Cardiac muscle cell (in vitro differentiated cells and primary cell): ENCODE measurements around the gene MIPEP. TPM values are rescaled to one million over a fixed set of nuclear protein-coding genes. Genes with fewer than 3 reads are reported as not detected.

Source experiments
- DNase-seq, 2 donors: peaks; one replicate each; pipeline versions ENCODE4 v3.0.0 to v3.0.0-alpha.2; 2010 to 2017; ENCODE audit warnings: low read depth in 1 of 2, low spot score in 1 of 2
- H3K27ac ChIP-seq: fragments of 200-600 bp; sonication (generic); 2 replicates; pipeline ENCODE4 v1.5.1; 2016
- H3K27me3 ChIP-seq: fragments of 200-600 bp; sonication (generic); 2 replicates; pipeline ENCODE4 v1.6.0; 2016; ENCODE audit warnings: control low read depth
- H3K36me3 ChIP-seq: fragments of 200-600 bp; sonication (generic); 2 replicates; pipeline ENCODE4 v1.5.1; 2016; ENCODE audit warnings: control low read depth
- H3K4me1 ChIP-seq: fragments of 200-600 bp; sonication (generic); 2 replicates; pipeline ENCODE4 v1.8.1; 2017; ENCODE audit warnings: low read depth, mild to moderate bottlenecking, mixed run types
- H3K4me3 ChIP-seq: fragments of 200-600 bp; sonication (generic); 2 replicates; pipeline ENCODE4 v1.5.1; 2016; ENCODE audit warnings: mild to moderate bottlenecking
- H3K9me3 ChIP-seq: fragments of 200-600 bp; sonication (generic); 2 replicates; pipeline ENCODE4 v1.5.1; 2017; ENCODE audit warnings: low read depth, mild to moderate bottlenecking, control low read depth
- polyA plus RNA-seq: library from polyadenylated mRNA; unstranded; fragments of >200 nt; fragmentation: Nextera tagmentation; extraction: Ambion mirVana; gene quantifications from 2 replicates; pipeline ENCODE4 v1.2.1, GENCODE V29; 2016
- total RNA-seq: library from RNA; depleted of rRNA; stranded (reverse); fragments of >200 nt; gene quantifications from 2 replicates; pipeline ENCODE4 v1.2.3, GENCODE V29; 2016
- TF ChIP-seq, protein P1 (sequence below): IDR thresholded peaks from 2 replicates; pipeline ENCODE4 v1.5.1; 2012; ENCODE audit warnings: low read depth, mild to moderate bottlenecking, low read length

The MIPEP gene
- total and polyA plus RNA-seq, 2 experiments from 2014 or later = 12.5 to 22.9 TPM

DNA sequence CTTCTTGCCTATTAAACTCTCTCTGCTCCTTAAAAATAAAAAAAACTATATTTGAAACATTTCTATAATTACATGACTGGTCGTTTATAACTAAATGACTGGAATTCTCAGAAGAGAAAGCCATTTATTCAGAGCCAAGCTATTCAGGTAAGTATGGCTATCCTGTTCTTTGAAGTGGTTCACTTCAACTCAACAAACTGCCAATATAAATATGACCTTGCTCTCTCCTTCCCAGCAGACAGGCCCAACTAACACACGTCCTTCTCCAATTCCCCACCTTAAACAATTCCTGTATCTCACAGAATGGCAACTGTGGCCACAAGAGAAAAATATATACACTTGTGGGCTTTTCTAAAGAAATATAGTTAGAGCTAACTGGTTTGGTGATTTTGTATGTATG lies 153.9 kb downstream of the MIPEP start:
- Histone ChIP-seq H3K4me3 (no peak overlapping the region), H3K27me3 (no peaks in the 10 kb centered on the region), H3K4me1 (peaks cover 16% of the 10 kb centered on the region), H3K27ac (no peak overlapping the region), H3K9me3 (no peaks in the 10 kb centered on the region), H3K36me3 (no peaks in the 10 kb centered on the region)
- TF ChIP-seq, protein P1, sequence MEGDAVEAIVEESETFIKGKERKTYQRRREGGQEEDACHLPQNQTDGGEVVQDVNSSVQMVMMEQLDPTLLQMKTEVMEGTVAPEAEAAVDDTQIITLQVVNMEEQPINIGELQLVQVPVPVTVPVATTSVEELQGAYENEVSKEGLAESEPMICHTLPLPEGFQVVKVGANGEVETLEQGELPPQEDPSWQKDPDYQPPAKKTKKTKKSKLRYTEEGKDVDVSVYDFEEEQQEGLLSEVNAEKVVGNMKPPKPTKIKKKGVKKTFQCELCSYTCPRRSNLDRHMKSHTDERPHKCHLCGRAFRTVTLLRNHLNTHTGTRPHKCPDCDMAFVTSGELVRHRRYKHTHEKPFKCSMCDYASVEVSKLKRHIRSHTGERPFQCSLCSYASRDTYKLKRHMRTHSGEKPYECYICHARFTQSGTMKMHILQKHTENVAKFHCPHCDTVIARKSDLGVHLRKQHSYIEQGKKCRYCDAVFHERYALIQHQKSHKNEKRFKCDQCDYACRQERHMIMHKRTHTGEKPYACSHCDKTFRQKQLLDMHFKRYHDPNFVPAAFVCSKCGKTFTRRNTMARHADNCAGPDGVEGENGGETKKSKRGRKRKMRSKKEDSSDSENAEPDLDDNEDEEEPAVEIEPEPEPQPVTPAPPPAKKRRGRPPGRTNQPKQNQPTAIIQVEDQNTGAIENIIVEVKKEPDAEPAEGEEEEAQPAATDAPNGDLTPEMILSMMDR = no peak
- peak in 1 of 2 donors; percentile 37 for DNase-seq

DNA sequence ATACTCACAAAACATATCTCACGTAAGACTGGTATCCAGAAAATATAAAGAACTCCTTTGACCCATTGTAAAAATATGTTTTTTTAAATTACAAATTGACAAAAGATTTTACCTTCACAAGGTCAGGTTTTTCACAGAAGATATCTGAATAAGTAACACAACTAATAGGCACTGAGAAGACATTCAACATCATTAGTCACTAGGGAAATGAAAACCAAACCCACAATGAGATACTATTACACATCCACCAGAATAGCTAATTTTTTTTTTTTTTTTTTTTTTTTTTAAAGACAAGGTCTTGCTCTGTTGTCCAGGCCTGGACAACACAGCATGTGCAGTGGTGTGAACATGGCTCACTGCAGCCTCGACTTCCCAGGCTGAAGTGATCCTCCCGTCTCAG lies 157.5 kb downstream of the MIPEP start:
- H3K36me3 ChIP-seq = no peaks in the 10 kb centered on the region
- TF ChIP-seq, protein P1 = no peak
- H3K4me1 ChIP-seq = peaks cover 12% of the 10 kb centered on the region
- DNase-seq = no peak
- H3K4me3 ChIP-seq = no peak overlapping the region
- no peak overlapping the region for H3K27ac ChIP-seq
- H3K27me3 ChIP-seq = no peaks in the 10 kb centered on the region
- H3K9me3 ChIP-seq = no peaks in the 10 kb centered on the region

- Histone ChIP-seq H3K27me3 (no peaks in the 10 kb centered on the region), H3K27ac (no peak overlapping the region), H3K9me3 (no peaks in the 10 kb centered on the region), H3K36me3 (no peaks in the 10 kb centered on the region), H3K4me3 (no peak overlapping the region), H3K4me1 (peaks cover 4% of the 10 kb centered on the region)
- DNase-seq = no peak
- TF ChIP-seq, protein P1 = no peak
These were observed 158.9 kb downstream of the MIPEP start for GRCh38 chr13:23730251-23730650.

DNA sequence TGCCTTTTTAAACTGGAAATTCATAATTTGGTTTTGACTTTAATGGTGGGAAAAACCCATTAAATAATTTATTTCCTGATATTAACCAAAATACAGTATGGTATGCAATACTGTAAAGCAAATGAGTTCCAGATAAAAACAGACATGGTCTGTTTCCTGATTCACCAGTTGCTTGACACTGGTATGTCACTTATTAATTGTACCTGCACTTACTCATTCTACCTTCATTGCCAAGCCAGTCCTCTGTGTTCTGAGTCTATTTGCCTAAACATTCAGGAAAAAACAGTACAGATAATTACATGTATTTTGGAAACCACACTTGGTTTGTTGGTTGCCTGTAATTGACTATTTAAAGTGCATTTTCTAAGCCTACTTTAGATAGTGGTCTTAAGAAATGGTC lies 159.7 kb downstream of the MIPEP start:
- Histone ChIP-seq H3K27me3 (no peaks in the 10 kb centered on the region), H3K36me3 (no peaks in the 10 kb centered on the region), H3K9me3 (no peaks in the 10 kb centered on the region), H3K27ac (no peak overlapping the region), H3K4me3 (no peak overlapping the region), H3K4me1 (no peaks in the 10 kb centered on the region)
- TF ChIP-seq, protein P1 = no peak
- no peak for DNase-seq

- TF ChIP-seq, protein P1 = no peak
- Histone ChIP-seq H3K27me3 (no peaks in the 10 kb centered on the region), H3K4me3 (no peak overlapping the region)
These were observed 160.4 kb downstream of the MIPEP start for GRCh38 chr13:23728807-23729206.

GRCh38 chr13:23725922-23726321 lies 163.3 kb downstream of the MIPEP start:
- Histone ChIP-seq H3K4me1 (no peaks in the 10 kb centered on the region), H3K27ac (no peak overlapping the region), H3K9me3 (no peaks in the 10 kb centered on the region), H3K4me3 (no peak overlapping the region), H3K27me3 (no peaks in the 10 kb centered on the region), H3K36me3 (no peaks in the 10 kb centered on the region)
- DNase-seq = peak in 1 of 2 donors; percentile 25
- TF ChIP-seq, protein P1 = no peak

More at GRCh38 chr13:23728807-23729206, 160.4 kb downstream of the MIPEP start:
- no peak overlapping the region for H3K27ac ChIP-seq
- no peaks in the 10 kb centered on the region for H3K9me3 ChIP-seq
- H3K4me1 ChIP-seq = no peaks in the 10 kb centered on the region
- DNase-seq = no peak
- H3K36me3 ChIP-seq = no peaks in the 10 kb centered on the region
